ENCODE data around the gene BABAM1.
A peak's percentile ranks its signal among the peaks of the same experiment; 100 is the strongest.
"Not testable (repeated sequence)": the region's sequence is repeated elsewhere in the genome, so short reads cannot be mapped to it uniquely, and the experiment has no call there.

The BABAM1 gene

GRCh38 chr19:17268754-17269153 is 1.5 kb downstream of the BABAM1 start:
- DNase-seq (ENCODE audit: low read depth, low spot score), result no peak

DNA sequence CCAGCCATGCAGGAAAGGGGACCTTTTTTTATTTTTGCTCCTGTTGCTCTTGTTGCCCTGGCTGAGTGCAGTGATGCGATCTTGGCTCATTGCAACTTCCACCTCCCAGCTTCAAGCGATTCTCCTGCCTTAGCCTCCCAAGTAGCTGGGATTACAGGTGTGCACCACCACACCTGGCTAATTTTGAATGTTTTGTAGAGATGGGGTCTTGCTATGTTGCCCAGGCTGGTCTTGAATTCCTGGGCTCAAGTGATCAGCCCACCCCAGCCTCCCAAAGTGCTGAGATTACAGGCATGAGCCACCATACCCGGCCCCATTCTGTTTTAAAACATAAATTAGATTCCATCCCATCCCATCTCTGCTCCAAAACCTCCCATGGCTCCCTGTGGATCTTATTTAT is 7.6 kb downstream of the BABAM1 start:
- not testable (repeated sequence) for DNase-seq (ENCODE audit: low read depth, low spot score)

DNA sequence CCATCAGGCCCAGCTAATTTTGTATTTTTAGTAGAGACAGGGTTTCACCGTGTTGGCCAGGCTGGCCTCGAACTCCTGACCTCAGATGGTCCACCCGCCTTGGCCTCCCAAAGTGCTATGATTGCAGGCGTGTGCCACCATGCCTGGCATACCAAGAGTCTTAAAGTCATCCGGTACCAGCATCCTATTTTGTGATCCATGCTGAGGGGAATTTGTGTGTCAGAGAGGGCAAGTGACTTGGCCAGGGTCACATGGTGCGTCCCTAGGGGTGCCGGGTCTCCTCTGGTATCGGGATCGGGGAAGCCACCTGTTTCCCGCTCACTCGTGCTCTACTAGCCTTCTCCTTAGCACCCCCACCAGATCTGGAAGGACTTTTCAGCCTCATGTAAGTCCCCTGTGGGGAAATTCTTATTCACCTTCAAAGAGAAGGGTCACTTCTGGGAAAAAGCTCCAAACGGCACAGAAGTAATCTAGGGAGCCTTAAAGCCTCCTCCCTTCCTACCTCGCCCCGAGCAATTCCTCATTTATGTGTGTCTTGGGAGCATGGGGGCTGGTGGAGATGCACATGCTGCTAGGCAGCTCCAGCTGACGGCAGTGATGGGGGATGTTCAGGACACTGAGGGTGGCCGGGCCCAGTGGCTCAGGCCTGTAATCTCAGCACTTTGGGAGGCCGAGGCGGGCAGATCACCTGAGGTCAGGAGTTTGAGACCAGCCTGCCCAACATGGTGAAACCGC is 8.4 kb downstream of the BABAM1 start:
- DNase-seq (ENCODE audit: low read depth, low spot score), result no peak

DNA sequence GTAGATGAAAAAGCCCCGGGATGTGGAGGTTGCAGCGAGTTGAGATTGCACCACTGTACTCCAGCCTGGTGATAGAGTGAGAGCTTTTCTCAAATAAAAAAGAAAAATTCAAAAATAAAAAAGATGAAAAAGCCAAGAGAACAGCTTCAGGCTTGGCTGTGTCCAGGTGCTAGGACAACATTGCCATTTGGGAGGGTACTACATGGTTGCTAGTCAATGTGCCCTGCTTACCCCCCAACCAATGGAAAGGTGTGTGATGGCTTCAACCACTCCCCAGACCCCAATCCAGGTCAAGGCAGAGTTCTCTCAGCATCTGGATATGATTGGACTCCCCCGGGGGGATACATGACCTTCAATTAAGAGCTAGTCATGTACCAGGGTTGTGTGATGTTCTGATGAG is 12.2 kb downstream of the BABAM1 start:
- DNase-seq (ENCODE audit: low read depth, low spot score), result no peak

DNA sequence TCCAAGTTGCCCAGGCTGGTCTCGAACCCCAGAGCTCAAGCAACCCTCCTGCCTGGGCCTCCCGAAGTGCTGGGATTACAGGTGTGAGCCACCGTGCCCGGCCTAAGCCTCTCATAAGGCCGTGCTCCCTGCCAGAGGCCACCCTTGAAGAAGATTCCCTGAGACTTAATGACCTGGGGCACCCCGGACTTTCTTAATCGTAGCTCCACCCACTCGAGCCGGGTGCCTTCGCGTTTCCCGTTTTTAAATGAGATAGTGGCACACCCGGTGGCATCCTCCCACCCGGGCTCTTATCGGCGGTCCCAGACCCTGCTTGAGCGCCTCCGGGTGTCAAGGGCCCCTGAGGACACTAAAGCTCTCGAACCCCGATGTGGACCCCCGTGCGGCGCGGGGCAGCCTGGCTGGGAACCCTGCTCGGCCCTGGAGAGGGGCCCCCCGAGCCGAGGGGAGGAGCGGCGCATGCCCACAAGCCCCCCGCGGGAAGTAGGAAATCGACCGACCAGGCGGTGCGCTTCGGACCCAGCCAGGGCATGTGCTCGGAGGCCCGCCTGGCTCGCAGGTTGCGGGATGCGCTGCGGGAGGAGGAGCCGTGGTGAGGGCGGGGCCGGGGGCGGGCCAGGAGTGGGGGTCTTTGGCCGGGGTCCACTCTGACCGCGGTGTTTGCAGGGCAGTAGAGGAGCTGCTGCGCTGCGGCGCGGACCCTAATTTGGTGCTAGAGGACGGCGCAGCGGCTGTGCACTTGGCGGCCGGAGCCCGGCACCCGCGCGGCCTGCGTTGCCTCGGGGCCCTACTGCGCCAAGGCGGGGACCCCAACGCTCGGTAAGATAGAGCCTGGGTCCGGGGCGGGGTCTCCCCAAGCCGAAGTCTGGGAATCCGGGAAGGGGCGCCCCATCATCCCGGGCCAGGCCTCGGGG is 14.4 kb downstream of the BABAM1 start, which contains the start of gene ANKLE1:
Gene ANKLE1, plus strand, starts transcription at position 511 of the 914 bp plus-strand sequence. Its CDS starts 20 bp downstream, at position 531.
- peak; percentile 20 for DNase-seq (ENCODE audit: low read depth, low spot score)

- peak; percentile 57 for DNase-seq (ENCODE audit: low read depth, low spot score)
These were observed 15.4 kb downstream of the BABAM1 start for GRCh38 chr19:17282488-17283125.

GRCh38 chr19:17283504-17283996 is 16.3 kb downstream of the BABAM1 start:
- no peak for DNase-seq (ENCODE audit: low read depth, low spot score)

DNA sequence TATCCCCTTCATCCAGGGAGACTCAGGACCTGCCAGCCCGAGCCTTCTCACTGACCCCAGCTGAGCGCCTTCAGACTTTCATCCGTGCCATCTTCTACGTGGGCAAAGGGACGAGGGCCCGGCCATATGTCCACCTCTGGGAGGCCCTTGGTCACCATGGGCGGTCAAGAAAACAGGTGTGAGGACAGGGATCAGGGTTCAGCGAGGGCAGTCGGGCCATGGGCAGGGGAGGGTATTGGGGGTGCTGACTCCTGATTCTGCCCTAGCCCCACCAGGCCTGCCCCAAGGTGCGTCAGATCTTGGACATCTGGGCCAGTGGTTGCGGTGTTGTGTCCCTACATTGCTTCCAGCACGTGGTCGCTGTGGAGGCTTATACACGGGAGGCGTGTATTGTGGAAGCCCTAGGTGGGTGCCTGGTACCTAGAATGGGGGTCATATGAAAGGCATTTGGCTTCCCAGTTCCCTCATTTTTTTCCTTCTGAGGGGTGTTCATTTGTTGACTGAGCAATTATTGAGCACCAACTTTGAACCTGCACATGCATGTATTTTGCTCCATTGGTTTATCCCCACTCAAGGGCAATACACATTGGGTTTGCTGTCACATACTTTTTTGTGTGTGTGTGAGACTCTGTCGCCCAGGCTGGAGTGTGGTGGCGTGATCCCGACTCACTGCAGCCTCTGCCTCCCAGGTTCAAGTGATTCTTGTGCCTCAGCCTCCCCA is 18.3 kb downstream of the BABAM1 start:
- no peak for DNase-seq (ENCODE audit: low read depth, low spot score)

GRCh38 chr19:17286263-17286662 is 19.0 kb downstream of the BABAM1 start:
- no peak for DNase-seq (ENCODE audit: low read depth, low spot score)

GRCh38 chr19:17286752-17287151 is 19.5 kb downstream of the BABAM1 start:
- no peak for DNase-seq (ENCODE audit: low read depth, low spot score)

DNA sequence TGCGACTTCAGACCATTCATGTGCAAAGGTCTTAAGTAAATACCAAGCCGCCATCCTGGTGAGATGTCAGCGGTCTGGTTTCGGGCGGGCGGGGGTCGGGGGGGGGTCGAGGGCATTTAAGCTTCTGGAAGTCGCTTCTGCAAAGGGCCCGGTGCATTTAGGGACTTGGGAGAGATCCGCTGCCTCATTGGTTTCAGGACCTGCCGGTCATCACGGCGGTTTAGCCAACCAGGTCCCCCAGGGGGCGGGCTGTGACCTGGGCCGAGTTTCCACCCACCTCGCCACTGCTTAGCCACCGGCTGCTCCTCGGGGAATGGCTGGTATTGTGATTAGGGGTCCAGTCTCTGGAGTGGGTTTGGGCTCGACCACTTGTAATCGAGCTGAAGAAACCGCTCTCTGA is 22.2 kb downstream of the BABAM1 start:
- DNase-seq (ENCODE audit: low read depth, low spot score), result no peak

DNA sequence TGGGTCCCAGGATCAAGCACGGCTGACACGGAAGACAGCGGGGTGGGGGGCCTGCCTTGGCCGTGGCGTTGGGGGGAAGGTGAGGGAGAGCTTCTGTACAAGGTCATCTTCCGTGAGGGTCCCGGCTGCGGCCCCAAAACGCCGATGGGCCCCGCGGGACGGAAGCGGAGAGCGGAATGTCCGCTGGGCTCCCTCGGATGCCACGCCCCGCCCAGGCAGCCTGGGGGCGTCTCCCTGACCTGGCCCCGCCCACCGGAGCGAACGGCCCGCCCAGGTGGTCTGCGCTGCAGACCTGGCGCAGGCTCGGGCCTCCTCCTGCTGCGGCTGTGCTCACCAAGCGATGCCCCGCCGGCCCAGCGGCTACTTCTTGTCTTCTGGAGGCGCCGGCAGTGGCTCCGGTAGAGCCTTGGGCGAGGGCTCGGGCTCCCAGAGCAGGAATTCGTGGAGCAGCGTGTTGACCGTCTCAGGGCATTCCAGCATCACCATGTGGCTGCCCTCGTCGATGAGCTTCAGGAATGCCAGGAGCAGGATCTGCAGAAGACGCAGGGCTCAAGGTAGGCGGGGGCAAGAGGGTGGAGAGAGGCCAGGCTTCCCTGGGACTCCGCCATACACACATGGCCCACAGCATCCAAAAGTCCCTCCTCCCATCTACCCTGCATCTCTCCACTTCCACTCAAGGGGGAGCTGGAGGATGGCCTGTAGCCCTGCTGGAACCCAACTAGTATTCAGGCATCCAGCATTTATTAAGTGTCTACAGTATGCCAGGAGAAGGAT is 25.2 kb downstream of the BABAM1 start:
- peak; percentile 62 for DNase-seq (ENCODE audit: low read depth, low spot score)

DNA sequence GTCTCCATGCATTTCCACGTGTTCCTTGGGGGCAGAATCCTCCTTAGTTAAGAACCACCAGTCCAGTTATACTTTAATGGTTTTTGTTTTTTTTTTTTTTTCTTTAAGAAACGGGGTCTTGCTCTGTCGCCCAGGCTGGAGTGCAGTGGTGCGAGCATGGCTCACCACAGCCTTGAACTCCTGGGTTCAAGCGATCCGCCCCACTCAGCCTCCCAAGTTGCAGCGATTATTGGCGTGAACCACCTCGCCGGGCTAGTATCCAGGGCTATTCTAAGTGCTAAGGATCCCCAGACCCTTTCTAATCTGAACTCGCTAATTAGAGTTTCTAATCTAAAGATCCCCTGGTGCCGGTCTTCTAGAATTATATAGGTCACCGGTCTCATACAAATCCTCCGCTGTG is 26.4 kb downstream of the BABAM1 start:
- no peak for DNase-seq (ENCODE audit: low read depth, low spot score)

GRCh38 chr19:17294051-17294891 is 27.0 kb downstream of the BABAM1 start:
- DNase-seq (ENCODE audit: low read depth, low spot score), result peak; percentile 24

- not testable (repeated sequence) for DNase-seq (ENCODE audit: low read depth, low spot score)
These were observed 28.3 kb downstream of the BABAM1 start for GRCh38 chr19:17295551-17295950.

GRCh38 chr19:17296273-17296672 is 29.0 kb downstream of the BABAM1 start:
- DNase-seq (ENCODE audit: low read depth, low spot score), result no peak

GRCh38 chr19:17296976-17297375 is 29.7 kb downstream of the BABAM1 start:
- no peak for DNase-seq (ENCODE audit: low read depth, low spot score)

- no peak for DNase-seq (ENCODE audit: low read depth, low spot score)
These were observed 33.9 kb downstream of the BABAM1 start for GRCh38 chr19:17300992-17301619.
